ENCODE data around the gene DOCK3. TPM values are rescaled to one million over a fixed set of nuclear protein-coding genes. Genes with fewer than 3 reads are reported as not detected.

The DOCK3 gene
- total and polyA plus RNA-seq, 2 of the 4 experiments (the other 2 are of a cell fraction): under 0.01 to 0.12 TPM

DNA sequence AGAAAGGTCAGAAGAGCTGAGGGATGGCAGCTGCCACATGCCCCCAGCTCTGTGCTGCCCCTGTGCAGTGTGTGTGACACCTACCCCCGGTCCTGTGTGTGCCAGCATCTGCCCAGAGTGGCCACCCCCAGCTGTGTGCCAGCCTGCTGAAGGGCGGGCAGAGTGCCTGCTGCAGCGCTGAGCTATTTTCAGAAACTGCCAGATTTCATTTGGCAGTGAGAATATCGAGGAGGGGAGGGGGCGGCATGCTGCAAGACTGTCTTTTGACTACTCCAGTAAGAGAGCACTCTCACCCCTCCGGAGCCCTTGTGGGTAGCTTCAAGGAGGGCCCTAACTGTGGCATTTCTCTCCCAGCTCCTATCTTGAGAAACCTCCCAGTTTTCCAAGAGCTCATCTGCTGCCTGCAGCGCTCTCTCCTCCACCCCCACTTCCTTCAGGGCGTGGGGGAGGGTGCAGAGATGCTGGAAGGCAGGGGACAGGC lies 25.2 kb upstream of the DOCK3 start:
- in situ Hi-C loops (cut with MboI; ENCODE audit: low sequenced_read_pairs) (no loop called here), intact Hi-C loops (cut with micrococcal nuclease) (no loop called here), dilution Hi-C loops (cut with HindIII; ENCODE audit: low sequenced_read_pairs, unreplicated experiment) (no loop called here)
- no peaks in the 10 kb centered on the region for H3K9me1 ChIP-seq (ENCODE audit: insufficient read depth, low read length)
- H4K20me1 ChIP-seq (ENCODE audit: insufficient read depth, low read length): no peaks in the 10 kb centered on the region; the same call in 1 of the 2 replicates
- no TSS peak for BruUV-seq (replicated peaks)
- ChIA-PET CTCF (no interaction called here), POLR2A (ENCODE audit: unreplicated experiment) (no interaction called here)
- H3K79me1 ChIP-seq (ENCODE audit: low read depth in 1 of 2, low read length in 2 of 2): no peaks in the 10 kb centered on the region
- H3K27me3 ChIP-seq (ENCODE audit: control insufficient read depth, insufficient read depth, low read length): no peaks in the 10 kb centered on the region; the same call in 1 of the 2 replicates
- H2AFZ ChIP-seq (replicated peaks; ENCODE audit: low read length, poor library complexity): no peak overlapping the region
- H3K56ac ChIP-seq (ENCODE audit: extremely low read depth, insufficient read depth, low read length): no peak overlapping the region
- TF ChIP-seq RFX5 (IDR thresholded peaks at IDR 0.05; ENCODE audit: low read depth, low read length) (no peak), RCOR1 (IDR thresholded peaks at IDR 0.05; ENCODE audit: insufficient replicate concordance, low read length) (no peak), BHLHE40 (IDR thresholded peaks at IDR 0.05; ENCODE audit: low read depth, low read length) (no peak), RAD21 (IDR thresholded peaks at IDR 0.05; ENCODE audit: low read length) (no peak), MXI1 (IDR thresholded peaks at IDR 0.05; ENCODE audit: borderline replicate concordance, low read depth, low read length) (no peak), CEBPB (IDR thresholded peaks at IDR 0.05; ENCODE audit: low read depth, low read length) (no peak), MAFK (IDR thresholded peaks at IDR 0.05; ENCODE audit: low read depth, low read length) (no peak), MAZ (IDR thresholded peaks at IDR 0.05; ENCODE audit: borderline replicate concordance, low read depth, low read length) (no peak), ELK1 (IDR thresholded peaks at IDR 0.05; ENCODE audit: borderline replicate concordance, low read depth, low read length) (no peak)
- TF ChIP-seq, protein P1, sequence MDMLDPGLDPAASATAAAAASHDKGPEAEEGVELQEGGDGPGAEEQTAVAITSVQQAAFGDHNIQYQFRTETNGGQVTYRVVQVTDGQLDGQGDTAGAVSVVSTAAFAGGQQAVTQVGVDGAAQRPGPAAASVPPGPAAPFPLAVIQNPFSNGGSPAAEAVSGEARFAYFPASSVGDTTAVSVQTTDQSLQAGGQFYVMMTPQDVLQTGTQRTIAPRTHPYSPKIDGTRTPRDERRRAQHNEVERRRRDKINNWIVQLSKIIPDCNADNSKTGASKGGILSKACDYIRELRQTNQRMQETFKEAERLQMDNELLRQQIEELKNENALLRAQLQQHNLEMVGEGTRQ (IDR thresholded peaks at IDR 0.05; ENCODE audit: low read depth, low read length): no peak
- no peaks in the 10 kb centered on the region for H3K4me1 ChIP-seq (ENCODE audit: control insufficient read depth, insufficient read depth, low read length)
- H3K27ac ChIP-seq (ENCODE audit: insufficient read depth, low read length): no peak overlapping the region
- H3K14ac ChIP-seq (replicated peaks; ENCODE audit: low read depth, low read length): no peak overlapping the region
- no peak overlapping the region for H3K18ac ChIP-seq (ENCODE audit: low read depth, low read length)
- H2BK20ac ChIP-seq (ENCODE audit: low read depth, low read length): no peak overlapping the region
- no peak overlapping the region for H3K9ac ChIP-seq (ENCODE audit: low read depth, low read length)
- H2AK9ac ChIP-seq (replicated peaks; ENCODE audit: low read depth, low read length, poor library complexity): peak overlapping the region; percentile 19
- H3K4me2 ChIP-seq (ENCODE audit: low read depth, low read length): no peak overlapping the region
- H4K5ac ChIP-seq (ENCODE audit: low read depth, low read length): no peak overlapping the region
- H3K23ac ChIP-seq (ENCODE audit: low read depth, low read length): no peak overlapping the region
- H2BK15ac ChIP-seq (ENCODE audit: low read depth, low read length): no peak overlapping the region
- H3K4ac ChIP-seq (ENCODE audit: low read depth, low read length): no peak overlapping the region
- ATAC-seq (ENCODE audit: low read depth) (peak; percentile 18), DNase-seq (no peak)
- no peak overlapping the region for H3K4me3 ChIP-seq (ENCODE audit: insufficient read depth, low read depth, low read length)
- peaks cover 2% of the 10 kb centered on the region; the same call in 1 of the 2 replicates for H3K36me3 ChIP-seq (ENCODE audit: control insufficient read depth, insufficient read depth, low read length)
- H2AK5ac ChIP-seq (ENCODE audit: low read depth, low read length): no peak overlapping the region
- no peaks in the 10 kb centered on the region for H3K9me3 ChIP-seq (ENCODE audit: control insufficient read depth, insufficient read depth, low read length)
- H4K8ac ChIP-seq (ENCODE audit: low read depth in 2 of 2, low read length in 2 of 2): no peak overlapping the region
- H4K91ac ChIP-seq (ENCODE audit: insufficient read depth, low read depth, low read length): no peak overlapping the region
- 55% methylated on average over 2 of the region's 8 CpGs; no CpG with 5 or more reads in 1 of the 2 experiments for WGBS, 2 experiments (ENCODE audit: extremely low coverage in 2 of 2, insufficient read length in 1 of 2)
- no peak overlapping the region for H2BK120ac ChIP-seq (ENCODE audit: low read depth, low read length)
- H2BK5ac ChIP-seq (ENCODE audit: low read depth, low read length, poor library complexity, severe bottlenecking): no peak overlapping the region

Measured in IMR-90 (cell line).